D721Med (cell line): ENCODE measurements around the gene CD247.

Experiments
- DNase-seq: peaks from one replicate; pipeline ENCODE4 v3.0.0; 2011; ENCODE audit warnings: low spot score; ENCODE audit not compliant: insufficient read length
- FAIRE-seq: peaks from 2 replicates; lab custom pipeline; 2011; peaks lifted over from hg19 to GRCh38; lab: Jason Lieb, UNC
- TF ChIP-seq, protein P1 (sequence below): IDR thresholded peaks from 2 replicates; pipeline ENCODE4 v1.5.1; 2012; ENCODE audit warnings: mild to moderate bottlenecking, control low read depth; ENCODE audit not compliant: insufficient read depth; ENCODE audit errors: missing control alignments

CD247 gene

DNA sequence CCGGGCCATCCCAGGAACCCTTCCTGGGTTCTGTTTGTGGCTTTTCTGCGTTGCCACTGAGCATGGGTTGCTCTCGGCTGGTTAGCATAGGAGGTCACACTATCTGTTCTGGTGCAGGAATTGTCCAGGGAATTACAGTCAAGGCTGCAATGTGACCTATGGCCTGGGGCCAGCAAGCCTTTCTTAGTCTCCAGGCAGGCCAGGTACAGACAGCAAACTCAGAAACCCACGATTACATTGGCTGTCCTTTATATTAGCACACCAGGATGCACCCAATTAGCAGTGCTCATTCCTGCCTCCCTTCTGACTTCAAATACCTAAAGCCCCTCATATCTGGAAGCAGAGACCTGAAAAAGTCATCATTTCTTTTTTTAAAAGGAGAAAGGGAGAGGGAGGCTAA is 55.2 kb downstream of the CD247 start:
- TF ChIP-seq, protein P1, sequence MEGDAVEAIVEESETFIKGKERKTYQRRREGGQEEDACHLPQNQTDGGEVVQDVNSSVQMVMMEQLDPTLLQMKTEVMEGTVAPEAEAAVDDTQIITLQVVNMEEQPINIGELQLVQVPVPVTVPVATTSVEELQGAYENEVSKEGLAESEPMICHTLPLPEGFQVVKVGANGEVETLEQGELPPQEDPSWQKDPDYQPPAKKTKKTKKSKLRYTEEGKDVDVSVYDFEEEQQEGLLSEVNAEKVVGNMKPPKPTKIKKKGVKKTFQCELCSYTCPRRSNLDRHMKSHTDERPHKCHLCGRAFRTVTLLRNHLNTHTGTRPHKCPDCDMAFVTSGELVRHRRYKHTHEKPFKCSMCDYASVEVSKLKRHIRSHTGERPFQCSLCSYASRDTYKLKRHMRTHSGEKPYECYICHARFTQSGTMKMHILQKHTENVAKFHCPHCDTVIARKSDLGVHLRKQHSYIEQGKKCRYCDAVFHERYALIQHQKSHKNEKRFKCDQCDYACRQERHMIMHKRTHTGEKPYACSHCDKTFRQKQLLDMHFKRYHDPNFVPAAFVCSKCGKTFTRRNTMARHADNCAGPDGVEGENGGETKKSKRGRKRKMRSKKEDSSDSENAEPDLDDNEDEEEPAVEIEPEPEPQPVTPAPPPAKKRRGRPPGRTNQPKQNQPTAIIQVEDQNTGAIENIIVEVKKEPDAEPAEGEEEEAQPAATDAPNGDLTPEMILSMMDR, result no peak
- FAIRE-seq (no peak), DNase-seq (no peak)

DNA sequence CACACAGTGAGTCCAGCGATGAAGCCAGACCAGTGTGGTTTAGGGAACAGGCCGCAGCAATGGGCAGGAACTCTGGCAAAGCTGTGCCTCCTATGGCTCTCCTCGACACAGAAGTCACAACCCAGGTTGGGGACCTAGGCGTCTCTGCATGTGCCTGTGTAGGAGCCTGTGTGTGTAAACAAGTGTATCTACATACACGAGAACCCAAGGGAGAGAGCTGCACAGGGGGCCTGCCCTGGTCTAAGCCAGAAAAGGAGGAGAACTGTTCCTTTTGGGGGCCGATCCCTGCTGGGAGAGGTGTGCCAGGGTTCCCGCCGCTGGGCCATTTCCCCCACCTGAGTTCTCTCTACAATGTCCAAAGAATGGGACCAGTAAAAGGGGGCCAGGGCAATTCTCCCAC is 56.0 kb downstream of the CD247 start:
- TF ChIP-seq, protein P1, result no peak
- no peak for FAIRE-seq
- DNase-seq, result no peak

DNA sequence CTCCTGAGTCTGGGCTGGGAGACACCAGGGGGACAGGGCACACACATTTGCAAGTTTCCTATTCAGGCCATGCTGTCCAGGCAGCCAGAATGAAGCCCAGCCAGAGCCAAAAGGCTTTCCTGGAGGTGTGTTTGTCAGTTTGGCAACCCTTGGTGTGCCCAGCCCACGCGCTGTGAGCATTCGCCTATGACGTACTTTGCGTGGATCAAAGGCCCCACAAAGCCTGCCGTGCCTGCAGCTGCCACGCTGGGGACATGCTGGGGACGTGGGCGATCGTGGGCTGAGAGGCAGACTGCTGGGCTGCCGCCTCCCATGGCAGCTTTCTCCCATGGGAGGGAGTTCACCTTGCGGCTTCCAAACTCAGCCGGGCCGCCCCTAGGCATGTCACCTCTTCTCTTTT is 57.5 kb downstream of the CD247 start:
- FAIRE-seq, result no peak
- DNase-seq, result no peak
- TF ChIP-seq, protein P1, result no peak

DNA sequence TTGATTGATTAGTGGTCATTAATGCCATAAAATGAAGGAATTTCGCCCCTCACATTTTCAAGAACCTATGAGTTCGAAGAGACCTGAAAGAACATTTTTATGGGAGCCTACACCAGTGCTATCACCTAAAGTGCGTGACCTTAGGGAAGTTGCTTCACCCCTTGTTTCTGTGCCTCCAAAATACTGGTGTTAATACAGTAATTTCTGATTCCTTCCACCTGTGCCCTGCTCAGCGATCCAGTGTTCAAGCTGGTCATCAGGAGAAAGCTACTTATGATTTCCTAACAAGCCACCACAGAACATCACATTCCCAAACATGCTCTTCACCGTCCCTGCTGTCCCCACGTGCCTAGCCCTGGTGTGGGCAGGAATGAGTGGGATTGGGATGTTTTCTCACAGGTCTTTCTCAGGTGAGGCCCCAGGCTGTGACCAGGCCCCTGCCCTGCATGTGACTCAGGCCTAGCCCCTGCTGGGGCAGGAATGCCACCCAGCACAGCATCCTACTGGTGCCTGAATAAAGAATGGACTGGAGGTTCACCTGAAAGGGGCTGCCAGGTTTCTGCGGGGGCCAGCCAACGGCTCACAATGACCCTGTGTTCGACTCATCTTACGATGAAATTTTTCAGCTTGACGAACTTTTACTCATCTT is 60.3 kb downstream of the CD247 start:
- no peak for DNase-seq
- TF ChIP-seq, protein P1, result no peak
- FAIRE-seq, result no peak

DNA sequence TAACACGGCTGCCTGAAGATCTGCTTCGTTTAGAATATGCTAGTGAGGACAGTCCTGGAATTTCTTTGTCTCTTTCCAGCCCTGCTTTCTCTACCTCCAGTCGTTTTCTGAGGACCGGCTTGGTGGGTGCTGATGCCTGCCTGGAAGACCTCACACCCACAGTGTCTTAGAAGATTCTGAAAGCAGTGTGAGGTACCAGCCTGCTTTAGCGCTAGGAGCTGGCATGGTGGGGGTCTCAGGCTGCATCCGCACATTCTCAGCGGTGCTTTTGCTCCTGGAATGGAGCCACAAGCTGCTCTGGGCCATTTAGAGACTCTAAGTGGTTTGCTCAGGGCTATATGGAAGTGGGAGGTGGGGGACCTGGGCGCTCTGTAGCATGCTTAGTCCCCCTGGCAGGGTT is 61.4 kb downstream of the CD247 start:
- DNase-seq (no peak), FAIRE-seq (no peak)
- TF ChIP-seq, protein P1, result no peak

DNA sequence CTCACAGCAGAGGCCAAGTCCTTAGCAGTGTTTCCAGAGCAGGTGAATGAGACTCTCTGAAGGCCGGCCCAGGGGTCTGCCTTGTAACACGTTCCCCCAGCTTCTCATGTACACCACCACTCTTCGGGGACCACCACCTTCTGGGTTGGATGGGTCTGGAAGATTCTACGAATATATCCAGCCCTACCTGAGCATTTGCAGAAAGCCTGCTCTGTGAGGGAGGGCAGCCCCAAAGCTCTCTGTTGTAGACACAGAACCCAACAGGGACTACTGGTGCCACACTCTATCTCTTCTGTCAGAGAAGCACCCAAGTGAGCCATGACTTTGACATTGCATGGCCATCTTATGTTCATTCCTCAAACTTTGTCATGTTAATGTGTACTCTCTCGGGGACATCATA is 61.8 kb downstream of the CD247 start:
- FAIRE-seq, result no peak
- TF ChIP-seq, protein P1, result no peak

DNA sequence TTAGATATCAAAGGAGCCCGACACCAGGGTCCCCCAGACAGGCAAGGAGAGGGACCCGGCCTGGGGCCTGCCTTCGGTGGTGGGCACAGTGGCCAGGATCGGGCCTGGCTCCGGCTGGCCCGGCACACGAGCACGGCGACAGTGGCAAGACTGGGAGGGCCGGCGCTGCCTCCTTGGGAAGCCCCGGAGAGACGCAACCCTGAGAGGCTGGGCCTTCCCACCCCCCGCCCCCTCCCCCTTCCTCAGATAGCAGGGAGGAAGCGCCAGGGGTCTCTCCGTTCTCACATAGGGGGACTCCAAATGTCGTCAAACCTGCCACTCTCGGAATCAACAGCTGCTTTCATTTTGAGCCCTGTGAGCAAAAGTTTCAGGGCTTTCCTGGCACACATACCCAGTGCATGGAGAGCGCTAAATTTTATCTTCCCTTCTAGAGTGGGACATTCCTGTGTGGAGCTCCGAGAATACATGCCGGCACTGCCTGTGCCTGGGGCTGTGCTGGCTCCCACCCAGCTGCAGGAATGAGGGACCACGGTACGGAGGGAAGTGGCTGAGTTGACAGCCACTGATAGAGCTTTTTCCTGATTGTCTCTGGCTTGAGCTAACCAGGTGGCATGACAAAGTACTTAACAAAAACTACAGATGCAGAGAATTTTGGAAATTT is 62.4 kb downstream of the CD247 start:
- DNase-seq (no peak), FAIRE-seq (no peak)
- TF ChIP-seq, protein P1, result no peak

More for the DNA sequence above, 61.8 kb downstream of the CD247 start:
- DNase-seq, result no peak
